Calu3 (cell line): ENCODE measurements around the gene SLC25A26. TPM values are rescaled to one million over a fixed set of nuclear protein-coding genes. Genes with fewer than 3 reads are reported as not detected.
"Not testable (repeated sequence)": the region's sequence is repeated elsewhere in the genome, so short reads cannot be mapped to it uniquely, and the experiment has no call there.

Experiments
- BruUV-seq: library from RNA; stranded (reverse); fragments of 400-500 nt; replicated peaks from 2 replicates; lab custom pipeline; 2021; lab: Mats Ljungman, UMichigan
- CTCF ChIA-PET: fragments of 300-600 bp; sonication (Branson Sonifier 250); formaldehyde crosslinking; loops from one replicate; lab custom pipeline; 2022; ENCODE audit warnings: antibody characterized with exemption; lab: Charles Lee
- DNase-seq: peaks from one replicate; pipeline ENCODE4 v3.0.0; 2022
- H3K27ac Mint-ChIP-seq: one replicate; pipeline ENCODE4 v1.8.0; 2022; ENCODE audit warnings: mixed read lengths; ENCODE audit not compliant: unreplicated experiment
- H3K27me3 Mint-ChIP-seq: one replicate; pipeline ENCODE4 v1.8.0; 2022; ENCODE audit warnings: mixed read lengths; ENCODE audit not compliant: unreplicated experiment
- H3K36me3 Mint-ChIP-seq: one replicate; pipeline ENCODE4 v1.8.0; 2022; ENCODE audit warnings: mild to moderate bottlenecking, moderate library complexity, mixed read lengths; ENCODE audit not compliant: insufficient read depth, unreplicated experiment
- H3K4me1 Mint-ChIP-seq: one replicate; pipeline ENCODE4 v1.8.0; 2022; ENCODE audit warnings: mild to moderate bottlenecking, low read depth, mixed read lengths; ENCODE audit not compliant: unreplicated experiment
- H3K4me3 Mint-ChIP-seq: one replicate; pipeline ENCODE4 v1.8.0; 2022; ENCODE audit warnings: mild to moderate bottlenecking, low read depth, moderate library complexity, mixed read lengths; ENCODE audit not compliant: unreplicated experiment
- H3K9me3 Mint-ChIP-seq: one replicate; pipeline ENCODE4 v1.8.0; 2022; ENCODE audit warnings: low read depth, mixed read lengths; ENCODE audit not compliant: unreplicated experiment
- CTCF ChIP-seq: fragments of 200-600 bp; IDR thresholded peaks from one replicate; pipeline ENCODE4 v1.8.0; 2022; ENCODE audit warnings: antibody characterized with exemption; ENCODE audit not compliant: unreplicated experiment
- intact Hi-C: fragments of 100-400 bp; cut with micrococcal nuclease; formaldehyde crosslinking; loops from one replicate; pipeline ENCODE4 v1.10.0; 2022; ENCODE audit not compliant: unreplicated experiment
- total RNA-seq: library from RNA; stranded (reverse); gene quantifications from 2 replicates; pipeline ENCODE4 v1.2.3, GENCODE V29; 2022

SLC25A26 gene
- total RNA-seq, 1 experiment from 2014 or later, result 15.8 TPM

DNA sequence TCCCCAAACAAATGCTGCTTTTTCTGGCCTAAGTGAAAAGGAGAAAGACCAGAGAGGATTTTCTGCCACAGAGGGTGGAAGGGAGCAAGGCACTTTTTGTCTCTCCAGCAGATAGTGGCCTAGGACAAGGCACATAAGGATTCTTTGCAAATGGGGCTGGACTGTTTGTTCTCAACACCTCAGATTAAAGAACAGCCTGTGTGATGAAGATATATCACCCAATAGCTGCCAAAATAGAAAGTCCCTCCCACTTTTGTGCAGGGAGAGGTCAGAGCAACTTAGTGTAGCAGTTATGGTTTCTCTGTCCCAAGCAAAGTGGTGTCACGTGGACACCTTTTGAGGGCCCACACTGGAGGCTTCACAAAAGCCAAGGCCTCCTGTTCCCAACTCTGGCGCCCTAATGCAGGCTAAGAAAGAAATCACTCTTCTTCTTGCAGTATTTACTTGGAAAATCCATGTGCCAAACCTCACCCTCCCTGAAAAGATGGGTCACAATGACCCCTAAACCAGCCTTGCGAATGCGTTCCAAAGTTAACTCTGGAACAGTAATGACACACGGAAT, 195.1 kb downstream of the SLC25A26 start:
- no TSS peak for BruUV-seq
- Mint-ChIP-seq H3K4me3 (no peak overlapping the region), H3K9me3 (peaks cover 5% of the 10 kb centered on the region), H3K27me3 (no peaks in the 10 kb centered on the region), H3K36me3 (no peaks in the 10 kb centered on the region), H3K4me1 (no peaks in the 10 kb centered on the region), H3K27ac (no peak overlapping the region)
- no peak for TF ChIP-seq CTCF
- DNase-seq, result no peak
- intact Hi-C loops, result no loop called here
- CTCF ChIA-PET, result no interaction called here

GRCh38 chr3:66416556-66417304, 195.9 kb downstream of the SLC25A26 start:
- Mint-ChIP-seq H3K4me3 (no peak overlapping the region), H3K36me3 (no peaks in the 10 kb centered on the region), H3K27me3 (no peaks in the 10 kb centered on the region), H3K9me3 (peaks cover 5% of the 10 kb centered on the region), H3K4me1 (no peaks in the 10 kb centered on the region), H3K27ac (no peak overlapping the region)
- no peak for DNase-seq
- TF ChIP-seq CTCF, result no peak
- intact Hi-C loops, result no loop called here
- no TSS peak for BruUV-seq
- CTCF ChIA-PET, result no interaction called here

DNA sequence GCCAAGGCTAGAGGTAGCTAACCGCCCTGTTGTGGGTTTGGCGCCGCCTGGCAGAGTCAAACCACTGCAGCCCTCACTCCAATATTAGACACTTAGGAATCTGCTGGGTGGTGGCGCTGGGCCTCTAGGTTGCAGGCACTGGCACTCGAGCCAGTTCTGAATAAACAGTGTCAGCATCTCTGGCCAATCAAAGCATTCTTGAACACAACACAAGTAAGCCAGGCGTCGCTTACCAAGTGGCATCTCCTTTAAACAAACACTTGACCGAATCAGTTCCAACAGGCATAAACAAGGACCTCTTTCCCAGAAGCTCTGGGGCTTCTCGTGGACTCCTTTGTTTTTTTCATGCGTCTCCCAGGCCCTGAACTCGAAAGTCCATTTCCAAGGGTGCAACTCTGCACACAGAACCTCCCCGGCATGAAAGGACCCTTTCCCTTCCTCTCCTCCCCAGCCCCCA, 197.7 kb downstream of the SLC25A26 start:
- no TSS peak for BruUV-seq
- H3K27ac Mint-ChIP-seq, result no peak overlapping the region
- no peak overlapping the region for H3K4me3 Mint-ChIP-seq
- intact Hi-C loops, result no loop called here
- peaks cover 5% of the 10 kb centered on the region for H3K9me3 Mint-ChIP-seq
- CTCF ChIA-PET, result no interaction called here
- no peaks in the 10 kb centered on the region for H3K27me3 Mint-ChIP-seq
- no peak for DNase-seq
- TF ChIP-seq CTCF, result no peak
- no peaks in the 10 kb centered on the region for H3K4me1 Mint-ChIP-seq
- H3K36me3 Mint-ChIP-seq, result no peaks in the 10 kb centered on the region

- no peaks in the 10 kb centered on the region for H3K4me1 Mint-ChIP-seq
- no peak overlapping the region for H3K4me3 Mint-ChIP-seq
- H3K27me3 Mint-ChIP-seq, result no peaks in the 10 kb centered on the region
- CTCF ChIA-PET, result no interaction called here
- BruUV-seq, result no TSS peak
- no peak for DNase-seq
- TF ChIP-seq CTCF, result no peak
- H3K36me3 Mint-ChIP-seq, result no peaks in the 10 kb centered on the region
- H3K9me3 Mint-ChIP-seq, result peaks cover 5% of the 10 kb centered on the region
- intact Hi-C loops, result no loop called here
- H3K27ac Mint-ChIP-seq, result no peak overlapping the region
Measured at GRCh38 chr3:66419036-66419435, 198.2 kb downstream of the SLC25A26 start.

GRCh38 chr3:66421144-66421543, 200.3 kb downstream of the SLC25A26 start:
- H3K36me3 Mint-ChIP-seq, H3K4me3 Mint-ChIP-seq, H3K27ac Mint-ChIP-seq, BruUV-seq, intact Hi-C loops, H3K4me1 Mint-ChIP-seq, H3K9me3 Mint-ChIP-seq, DNase-seq, H3K27me3 Mint-ChIP-seq: not testable (repeated sequence)
- CTCF ChIA-PET, result interaction anchor here (0.7 kb wide), 1 partner anchor 137 kb away, joined by 4 read pairs; no protein-coding TSS in a partner anchor

DNA sequence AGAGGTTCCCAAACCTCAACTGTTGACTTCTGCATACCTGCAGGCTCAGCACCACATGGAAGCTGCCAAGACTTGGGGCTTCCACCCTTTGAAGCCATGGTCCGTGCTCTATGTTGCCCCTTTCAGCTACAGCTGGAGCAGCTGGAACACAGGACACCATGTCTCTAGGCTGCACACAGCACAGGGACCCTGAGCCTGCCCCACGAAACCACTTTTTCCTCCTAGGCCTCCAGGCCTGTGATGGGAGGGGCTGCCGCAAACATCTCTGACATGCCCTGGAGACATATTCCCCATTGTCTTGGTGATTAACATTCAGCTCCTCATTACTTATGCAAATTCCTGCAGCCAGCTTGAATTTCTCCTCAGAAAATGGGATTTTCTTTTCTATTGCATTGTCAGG, 201.1 kb downstream of the SLC25A26 start:
- DNase-seq, H3K4me1 Mint-ChIP-seq, H3K36me3 Mint-ChIP-seq, H3K27ac Mint-ChIP-seq, H3K9me3 Mint-ChIP-seq, H3K27me3 Mint-ChIP-seq, BruUV-seq, CTCF ChIA-PET, intact Hi-C loops, H3K4me3 Mint-ChIP-seq: not testable (repeated sequence)
